Measurements from ENCODE around the gene DDX43. TPM values are rescaled to one million over a fixed set of nuclear protein-coding genes. Genes with fewer than 3 reads are reported as not detected.
"Not testable (repeated sequence)": the region's sequence is repeated elsewhere in the genome, so short reads cannot be mapped to it uniquely, and the experiment has no call there.

DDX43 gene
- total RNA-seq, 2 donors from 2014 or later: 0.22 to 0.46 TPM

GRCh38 chr6:73382462-73383113 lies 12.0 kb upstream of the DDX43 start:
- intact Hi-C loops (cut with DNase I, micrococcal nuclease): no loop called here
- DNase-seq: no peak
- no peak for ATAC-seq

DNA sequence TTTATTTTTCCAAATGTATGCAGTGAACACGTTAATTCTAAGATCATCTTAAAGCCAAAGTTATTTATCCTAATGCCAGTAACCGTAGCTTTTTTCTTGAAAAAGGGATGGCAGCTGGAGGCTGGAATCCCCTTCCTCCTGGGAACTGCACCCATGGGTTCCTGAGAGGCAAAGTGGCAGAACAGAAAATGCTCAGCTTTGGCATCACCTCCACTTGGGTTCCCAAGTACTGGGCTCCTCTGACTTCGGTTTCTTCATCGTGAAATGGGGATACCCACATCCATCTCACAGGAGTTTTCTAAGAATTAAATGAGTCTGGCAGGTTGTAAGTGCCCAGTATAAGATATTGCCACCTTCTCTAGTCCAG lies 6.2 kb upstream of the DDX43 start:
- DNase-seq (no peak), ATAC-seq (peak; percentile 18)
- intact Hi-C loops (cut with DNase I, micrococcal nuclease): no loop called here

GRCh38 chr6:73388800-73389512 lies 5.7 kb upstream of the DDX43 start:
- intact Hi-C loops (cut with DNase I, micrococcal nuclease): no loop called here
- ATAC-seq (peak; percentile 78), DNase-seq (peak; percentile 46 to 48)

- DNase-seq: no peak
- intact Hi-C loops (cut with DNase I, micrococcal nuclease): no loop called here
- no peak for ATAC-seq
Measured at GRCh38 chr6:73389854-73390253, 4.8 kb upstream of the DDX43 start.

DNA sequence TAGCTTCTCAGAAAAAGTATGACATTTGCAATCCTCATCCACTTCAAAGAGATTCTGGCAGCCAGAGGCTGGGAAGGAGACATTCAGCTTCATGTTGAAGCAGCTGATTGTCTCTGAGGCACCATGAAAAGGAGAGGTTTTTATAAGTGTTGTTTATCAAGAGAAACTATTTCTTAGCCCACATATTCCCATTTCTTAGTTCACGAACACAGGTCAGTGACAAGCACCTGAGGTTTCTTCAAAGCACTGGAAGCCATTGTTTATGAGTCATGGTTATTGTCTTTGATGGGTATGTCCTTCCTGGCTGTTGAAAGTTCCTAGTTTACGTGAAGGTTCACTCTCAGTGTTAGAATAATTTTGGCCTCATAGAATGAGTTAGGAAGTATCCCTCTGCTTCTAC lies 3.0 kb upstream of the DDX43 start:
- intact Hi-C loops (cut with DNase I, micrococcal nuclease): no loop called here
- ATAC-seq (no peak), DNase-seq (no peak)

- ATAC-seq; DNase-seq; intact Hi-C loops (cut with DNase I, micrococcal nuclease): not testable (repeated sequence)
Measured at GRCh38 chr6:73392188-73392587, 2.4 kb upstream of the DDX43 start.

DNA sequence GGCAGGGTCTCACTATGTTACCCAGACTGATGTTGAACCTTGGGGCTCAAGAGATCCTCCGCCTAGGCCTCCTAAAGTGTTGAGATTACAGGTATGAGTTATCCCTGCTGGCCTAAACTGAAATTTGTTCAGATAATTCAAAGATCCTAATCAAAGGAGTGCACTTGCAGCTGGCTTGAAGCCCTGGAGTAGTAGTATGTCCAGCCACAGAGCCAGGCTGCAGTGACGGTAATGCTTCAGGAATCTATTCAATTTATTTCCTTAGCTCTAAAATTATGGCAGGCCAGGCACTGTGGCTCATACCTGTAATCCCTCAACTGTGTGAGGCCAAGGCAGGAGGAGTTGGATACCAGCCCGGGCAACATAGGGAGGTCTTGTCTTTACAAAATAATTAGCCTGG lies 1.4 kb upstream of the DDX43 start:
- intact Hi-C loops (cut with DNase I, micrococcal nuclease): no loop called here
- no peak for ATAC-seq

DNA sequence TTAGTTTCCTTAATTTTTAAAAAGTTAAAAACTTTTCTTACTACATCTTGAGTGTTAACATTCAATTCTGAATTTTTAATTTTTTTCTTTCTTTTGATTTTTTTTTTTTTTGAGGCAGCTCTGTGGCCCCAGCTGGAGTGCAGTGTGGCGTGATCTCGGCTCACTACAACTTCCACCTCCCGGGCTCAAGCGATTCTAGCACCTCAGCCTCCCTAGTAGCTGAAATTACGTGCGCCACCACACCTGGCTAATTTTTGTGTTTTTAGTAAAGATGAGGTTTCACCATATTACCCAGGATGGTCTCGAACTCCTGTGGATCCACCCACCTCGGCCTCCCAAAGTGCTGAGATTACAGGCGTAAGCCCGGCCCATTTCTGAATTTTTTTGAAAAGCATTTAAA lies 1.2 kb downstream of the DDX43 start:
- no peak for ATAC-seq
- intact Hi-C loops (cut with DNase I, micrococcal nuclease): no loop called here
- no peak for DNase-seq

More for the DNA sequence above, 1.4 kb upstream of the DDX43 start:
- no peak for DNase-seq

DNA sequence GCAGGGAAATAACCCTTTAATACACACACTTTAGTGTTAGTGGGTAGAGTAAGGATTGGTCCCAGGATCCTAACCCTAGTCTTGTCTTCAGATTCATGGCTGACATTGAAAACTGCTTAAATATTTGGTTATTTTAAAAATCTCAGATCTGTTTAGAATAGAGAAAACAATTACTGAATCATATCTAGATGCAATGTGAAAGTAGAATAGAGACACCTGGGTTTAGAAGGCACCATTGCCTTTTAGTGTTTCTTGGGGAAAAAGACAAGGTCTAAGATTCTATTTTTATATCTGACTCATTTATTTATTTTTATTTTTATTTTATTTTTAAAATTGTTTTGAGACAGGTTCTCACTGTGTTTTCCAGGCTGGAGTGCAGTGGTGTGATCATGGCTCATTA lies 6.0 kb downstream of the DDX43 start:
- DNase-seq (no peak), ATAC-seq (no peak)
- intact Hi-C loops (cut with DNase I, micrococcal nuclease): no loop called here

- no peak for DNase-seq
Measured at GRCh38 chr6:73409395-73409794, 14.8 kb downstream of the DDX43 start.

GRCh38 chr6:73413102-73413501 lies 18.5 kb downstream of the DDX43 start:
- no peak for DNase-seq
- no peak for ATAC-seq
- intact Hi-C loops (cut with DNase I, micrococcal nuclease): no loop called here

More at GRCh38 chr6:73409395-73409794, 14.8 kb downstream of the DDX43 start:
- intact Hi-C loops (cut with DNase I, micrococcal nuclease): no loop called here
- no peak for ATAC-seq

DNA sequence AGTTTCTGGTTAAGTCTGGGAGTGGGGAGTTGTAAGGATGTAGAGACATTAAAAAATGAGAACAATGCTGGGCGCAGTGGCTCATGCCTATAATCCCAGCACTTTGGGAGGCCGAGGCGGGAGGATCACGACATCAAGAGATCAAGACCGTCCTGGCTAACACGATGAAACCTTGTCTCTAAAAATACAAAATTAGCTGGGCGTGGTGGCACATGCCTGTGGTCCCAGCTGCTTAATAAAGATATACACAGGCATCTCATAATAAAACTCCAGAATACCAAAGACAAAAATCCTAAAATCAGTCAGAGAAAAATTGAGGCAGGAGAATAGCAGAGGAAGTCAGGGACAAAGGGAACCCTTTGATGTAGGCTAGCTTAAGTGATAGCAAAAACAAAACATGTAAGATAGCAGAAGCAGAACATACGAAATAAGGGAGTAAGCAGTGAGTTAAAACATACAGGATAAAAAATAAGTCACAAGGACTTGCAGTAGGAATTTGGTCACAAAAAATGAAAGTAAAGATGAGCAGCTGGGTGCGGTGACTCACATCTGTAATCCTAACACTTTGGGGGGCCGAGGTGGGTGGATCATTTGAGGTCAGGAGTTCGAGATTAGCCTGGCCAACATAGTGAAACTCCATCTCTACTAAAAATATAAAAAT lies 23.6 kb downstream of the DDX43 start:
- ATAC-seq (no peak), DNase-seq (no peak)
- intact Hi-C loops (cut with DNase I, micrococcal nuclease): no loop called here

DNA sequence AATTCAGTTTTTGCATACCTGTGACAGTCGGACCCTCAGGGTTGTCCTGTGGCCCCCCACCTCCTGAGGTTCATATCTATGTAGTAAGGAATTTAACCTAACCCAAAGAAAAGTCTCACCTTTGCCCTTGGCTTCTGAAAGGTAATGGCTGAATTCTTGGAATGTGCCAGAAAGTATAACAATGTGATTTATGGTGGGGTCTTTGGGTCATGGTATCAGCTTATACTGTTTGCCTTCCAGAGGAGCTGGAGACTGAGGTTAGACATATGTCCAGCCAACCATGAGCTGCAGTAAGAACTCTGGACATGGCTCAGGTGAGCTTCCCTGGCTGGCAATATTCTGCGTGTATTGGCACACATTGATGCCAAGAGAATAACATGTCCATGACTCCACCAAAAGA lies 26.9 kb downstream of the DDX43 start:
- intact Hi-C loops (cut with DNase I, micrococcal nuclease): no loop called here
- DNase-seq: no peak
- no peak for ATAC-seq

DNA sequence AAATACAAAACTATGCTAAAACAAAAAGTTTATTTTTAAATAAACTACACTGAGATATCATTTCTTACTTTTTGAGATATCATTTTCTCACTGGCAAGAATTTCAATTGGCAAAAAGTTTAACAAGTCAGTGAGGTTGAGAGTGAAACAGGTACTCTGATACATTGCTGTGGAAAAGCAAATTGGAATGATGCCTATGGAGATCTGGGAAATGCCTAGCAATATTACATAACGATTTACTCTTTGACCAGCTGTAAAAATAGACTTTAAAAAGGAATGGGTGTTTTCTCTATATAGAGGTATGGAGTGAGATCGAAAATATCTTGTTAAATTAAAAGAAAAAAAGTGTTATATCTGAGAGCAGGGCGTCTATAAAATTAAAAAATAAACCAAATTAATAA lies 40.6 kb downstream of the DDX43 start:
- DNase-seq: no peak
- ATAC-seq: no peak
- intact Hi-C loops (cut with DNase I, micrococcal nuclease): no loop called here

DNA sequence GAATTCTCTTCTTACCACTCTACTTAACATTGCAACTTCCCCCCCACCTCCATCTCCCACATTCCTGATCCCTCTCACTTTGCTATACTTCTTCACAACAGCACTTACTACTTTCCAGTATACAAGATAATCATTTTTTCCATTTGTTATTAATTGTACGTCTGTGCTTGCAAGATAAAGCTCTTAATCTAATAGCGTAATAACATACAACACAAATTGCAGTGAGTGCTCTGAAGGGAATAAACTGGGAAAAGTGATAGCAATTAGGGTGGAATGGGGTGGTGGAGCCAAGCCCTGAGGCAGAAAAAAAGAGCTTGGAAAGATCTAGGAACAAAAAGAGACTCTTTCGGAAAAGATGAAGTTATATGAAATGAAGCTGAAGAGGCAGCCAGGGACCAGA lies 48.9 kb downstream of the DDX43 start:
- intact Hi-C loops (cut with DNase I, micrococcal nuclease): no loop called here
- ATAC-seq (no peak), DNase-seq (no peak)

- ATAC-seq (peak; percentile 70), DNase-seq (peak; percentile 41 to 56)
- intact Hi-C loops (cut with DNase I, micrococcal nuclease): no loop called here
Measured at GRCh38 chr6:73451223-73452106, 56.8 kb downstream of the DDX43 start.

- DNase-seq (peak; percentile 76 to 84), ATAC-seq (peak; percentile 90)
- intact Hi-C loops (cut with DNase I, micrococcal nuclease): no loop called here
Measured at GRCh38 chr6:73452107-73452461, 57.5 kb downstream of the DDX43 start, which contains the start of gene CGAS. CGAS (minus strand) TSS chr6:73452297; CDS start chr6:73452181, 116 bp downstream.

DNA sequence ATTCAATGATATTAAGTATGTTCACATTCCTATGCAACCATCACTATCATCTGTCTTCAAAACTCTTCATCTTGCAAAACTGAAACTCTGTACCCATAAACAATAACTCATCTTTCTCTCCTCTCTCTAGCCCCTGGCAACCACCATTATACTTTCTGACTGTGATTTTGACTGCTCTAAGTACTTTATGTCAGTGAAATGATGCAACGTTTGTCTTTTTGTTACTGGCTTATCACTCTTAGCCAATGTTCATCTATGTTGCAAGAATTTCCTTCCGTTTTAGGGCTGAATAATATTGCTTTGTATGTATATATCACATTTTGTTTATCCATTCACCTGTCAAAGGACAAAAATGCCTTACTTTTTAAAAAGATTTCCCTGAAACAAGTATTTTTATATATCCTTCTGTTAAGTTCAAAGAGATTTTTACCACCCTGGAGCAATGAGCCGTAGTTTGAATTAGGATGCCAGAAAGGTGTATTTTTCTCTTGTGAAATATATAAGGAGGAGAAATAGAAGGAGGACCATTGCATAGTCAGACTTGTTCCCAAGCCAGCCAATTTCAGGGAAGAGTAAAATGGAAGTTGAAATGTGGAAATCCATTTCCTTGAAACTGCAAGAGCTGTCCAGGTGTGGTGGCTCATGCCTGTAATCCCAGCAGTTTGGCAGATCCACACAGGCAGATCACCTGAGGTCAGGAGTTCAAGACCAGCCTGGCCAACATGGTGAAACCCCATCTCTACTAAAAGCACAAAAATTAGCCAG lies 61.4 kb downstream of the DDX43 start:
- intact Hi-C loops (cut with DNase I, micrococcal nuclease): no loop called here
- ATAC-seq: no peak
- no peak for DNase-seq

- DNase-seq; intact Hi-C loops (cut with DNase I, micrococcal nuclease); ATAC-seq: not testable (repeated sequence)
Measured at GRCh38 chr6:73459474-73459873, 64.8 kb downstream of the DDX43 start.
